HepG2 (cell line): Measurements from ENCODE around the gene RAB3A. TPM values are rescaled to one million over a fixed set of nuclear protein-coding genes. Genes with fewer than 3 reads are reported as not detected.

Source experiments
- ARNT ChIP-seq: fragments of 450-650 bp; IDR thresholded peaks from 2 replicates; pipeline ENCODE4 v1.6.1; 2017
- HNRNPK ChIP-seq: fragments of 200-400 bp; formaldehyde crosslinking; IDR thresholded peaks from 2 replicates; pipeline ENCODE4 v1.6.1; 2018; ENCODE audit warnings: low read length, low read depth, moderate library complexity, mild to moderate bottlenecking; ENCODE audit not compliant: poor library complexity, severe bottlenecking
- HOXA3 ChIP-seq: sonication (generic); formaldehyde crosslinking; IDR thresholded peaks from 2 replicates; pipeline ENCODE4 v1.5.0; 2020; ENCODE audit warnings: missing genetic modification reagents
- IRF2 ChIP-seq: IDR thresholded peaks from 2 replicates; pipeline ENCODE4 v1.6.1; 2018; ENCODE audit warnings: missing genetic modification reagents, missing compliant biosample characterization
- MEIS1 ChIP-seq: sonication (generic); formaldehyde crosslinking; IDR thresholded peaks from 2 replicates; pipeline ENCODE4 v1.9.0; 2021; ENCODE audit warnings: mild to moderate bottlenecking, missing genetic modification reagents, moderate library complexity, borderline replicate concordance
- NR2C2 ChIP-seq: sonication (generic); formaldehyde crosslinking; IDR thresholded peaks from 2 replicates; pipeline ENCODE4 v1.4.0; 2020; ENCODE audit warnings: missing genetic modification reagents, mild to moderate bottlenecking, moderate library complexity, borderline replicate concordance
- PPARG ChIP-seq: conservative IDR thresholded peaks from 2 replicates; pipeline ENCODE4 v1.6.1; 2016; ENCODE audit warnings: missing biosample characterization, missing genetic modification reagents
- RBM39 ChIP-seq: fragments of 200-400 bp; formaldehyde crosslinking; IDR thresholded peaks from one replicate; pipeline ENCODE4 v1.6.1; 2018; ENCODE audit warnings: antibody characterized with exemption, mild to moderate bottlenecking, low read depth, low read length; ENCODE audit not compliant: poor library complexity, severe bottlenecking
- REPIN1 ChIP-seq: sonication (generic); formaldehyde crosslinking; IDR thresholded peaks from 2 replicates; pipeline ENCODE4 v1.8.0; 2022; ENCODE audit warnings: missing genetic modification reagents, low read depth, mild to moderate bottlenecking, borderline replicate concordance
- SNRNP70 ChIP-seq: fragments of 200-400 bp; formaldehyde crosslinking; IDR thresholded peaks from 2 replicates; pipeline ENCODE4 v1.6.1; 2017; ENCODE audit warnings: mild to moderate bottlenecking, low read depth, low read length, moderate library complexity
- SP5 ChIP-seq: IDR thresholded peaks from 2 replicates; pipeline ENCODE4 v1.6.1; 2016; ENCODE audit warnings: low read depth, borderline replicate concordance
- SUZ12 ChIP-seq: fragments of 150-350 bp; IDR thresholded peaks from 2 replicates; pipeline ENCODE4 v1.6.1; 2014; ENCODE audit warnings: low read depth, low read length
- YY1 ChIP-seq: IDR thresholded peaks from 2 replicates; pipeline ENCODE4 v1.6.1; 2011; ENCODE audit warnings: low read length, low read depth, moderate library complexity, mild to moderate bottlenecking; ENCODE audit not compliant: insufficient read depth, insufficient replicate concordance
- ZBTB38 ChIP-seq: sonication (generic); formaldehyde crosslinking; IDR thresholded peaks from 2 replicates; pipeline ENCODE4 v1.5.1; 2020; ENCODE audit warnings: mild to moderate bottlenecking, missing genetic modification reagents
- ZFP62 ChIP-seq: sonication (generic); formaldehyde crosslinking; IDR thresholded peaks from 2 replicates; pipeline ENCODE4 v1.4.0; 2020; ENCODE audit warnings: missing genetic modification reagents
- ZFY ChIP-seq: sonication (generic); formaldehyde crosslinking; IDR thresholded peaks from 2 replicates; pipeline ENCODE4 v1.4.0; 2020; ENCODE audit warnings: missing genetic modification reagents
- ZNF331 ChIP-seq: sonication (generic); formaldehyde crosslinking; IDR thresholded peaks from 2 replicates; pipeline ENCODE4 v1.4.0; 2020; ENCODE audit warnings: missing genetic modification reagents
- ZNF431 ChIP-seq: sonication (generic); formaldehyde crosslinking; IDR thresholded peaks from 2 replicates; pipeline ENCODE4 v1.9.0; 2022; ENCODE audit warnings: missing genetic modification reagents, low read depth, mild to moderate bottlenecking, borderline replicate concordance
- ZNF616 ChIP-seq: sonication (generic); formaldehyde crosslinking; IDR thresholded peaks from 2 replicates; pipeline ENCODE4 v1.5.0; 2020; ENCODE audit warnings: low read depth, mild to moderate bottlenecking, missing genetic modification reagents
- ZSCAN20 ChIP-seq: sonication (generic); formaldehyde crosslinking; IDR thresholded peaks from 2 replicates; pipeline ENCODE4 v1.4.0; 2020; ENCODE audit warnings: missing genetic modification reagents, mild to moderate bottlenecking, borderline replicate concordance
- ZSCAN29 ChIP-seq: sonication (generic); formaldehyde crosslinking; conservative IDR thresholded peaks from 2 replicates; pipeline ENCODE4 v1.4.0; 2020; ENCODE audit warnings: mild to moderate bottlenecking, missing genetic modification reagents
- polyA plus RNA-seq, 8 experiments: library from polyadenylated mRNA; depleted of rRNA in 3 of 8; stranded (reverse) in 7 of 8; unstranded in 1 of 8; fragments of >200 nt; fragmentation: Illumina TruSeq in 4 of 8; extraction: Trizol in 4 of 8; gene quantifications; 2 replicates each; pipeline versions ENCODE4 v1.2.1 to v1.2.3, GENCODE V29; 2011 to 2016; ENCODE audit warnings: low read depth in 4 of 8, missing spikeins in 1 of 8, mixed read lengths in 1 of 8; ENCODE audit not compliant: insufficient read depth in 1 of 8
- total RNA-seq, 5 experiments: library from RNA; depleted of rRNA; stranded (reverse); fragments of >200 nt; fragmentation: Illumina TruSeq; extraction: Trizol; gene quantifications; 2 replicates each; pipeline ENCODE4 v1.2.3, GENCODE V29; 2016; ENCODE audit warnings: low read depth in 1 of 5
- TF ChIP-seq, protein P1 (sequence below): sonication (generic); formaldehyde crosslinking; IDR thresholded peaks from 2 replicates; pipeline ENCODE4 v1.4.0; 2020; ENCODE audit warnings: missing genetic modification reagents
- TF ChIP-seq, protein P2 (sequence below): sonication (generic); formaldehyde crosslinking; IDR thresholded peaks from 2 replicates; pipeline ENCODE4 v1.5.0; 2020; ENCODE audit warnings: mild to moderate bottlenecking, missing genetic modification reagents
- TF ChIP-seq, protein P3 (sequence below): sonication (generic); formaldehyde crosslinking; IDR thresholded peaks from 2 replicates; pipeline ENCODE4 v1.8.0; 2022; ENCODE audit warnings: missing genetic modification reagents, mild to moderate bottlenecking, borderline replicate concordance
- TF ChIP-seq, protein P4 (sequence below): sonication (generic); formaldehyde crosslinking; IDR thresholded peaks from 2 replicates; pipeline ENCODE4 v1.4.0; 2020; ENCODE audit warnings: missing genetic modification reagents

The RAB3A gene
- total and polyA plus RNA-seq, 2 of the 13 experiments (the other 11 are each of a cell fraction or from before 2014, with no cell fraction given) = 0.58 to 0.98 TPM

DNA sequence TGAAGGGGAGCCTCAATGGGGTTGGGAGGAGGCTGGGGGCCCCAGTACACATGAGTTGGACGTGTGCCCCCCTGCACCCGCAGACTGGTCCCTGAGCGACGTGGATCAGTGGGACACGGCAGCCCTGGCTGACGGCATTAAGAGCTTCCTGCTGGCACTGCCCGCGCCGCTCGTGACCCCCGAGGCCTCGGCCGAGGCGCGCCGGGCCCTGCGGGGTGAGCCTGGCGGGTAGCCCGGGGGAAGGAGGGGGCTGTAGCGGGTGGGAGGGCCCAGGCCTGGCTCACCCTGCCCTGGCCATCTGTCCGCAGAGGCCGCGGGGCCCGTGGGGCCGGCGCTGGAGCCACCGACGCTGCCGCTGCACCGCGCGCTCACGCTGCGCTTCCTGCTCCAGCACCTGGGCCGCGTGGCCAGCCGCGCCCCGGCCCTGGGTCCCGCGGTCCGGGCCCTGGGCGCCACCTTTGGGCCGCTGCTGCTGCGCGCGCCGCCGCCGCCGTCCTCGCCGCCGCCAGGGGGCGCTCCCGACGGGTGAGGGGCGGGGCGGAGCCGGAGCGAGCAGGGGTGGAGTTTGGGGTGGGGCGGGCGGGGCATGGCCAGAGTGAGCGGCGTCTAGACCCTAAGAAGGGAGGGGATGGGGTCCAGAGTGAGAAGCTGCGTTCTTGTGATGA is 42.7 kb downstream of the RAB3A start (continued):
- TF ChIP-seq, protein P1, sequence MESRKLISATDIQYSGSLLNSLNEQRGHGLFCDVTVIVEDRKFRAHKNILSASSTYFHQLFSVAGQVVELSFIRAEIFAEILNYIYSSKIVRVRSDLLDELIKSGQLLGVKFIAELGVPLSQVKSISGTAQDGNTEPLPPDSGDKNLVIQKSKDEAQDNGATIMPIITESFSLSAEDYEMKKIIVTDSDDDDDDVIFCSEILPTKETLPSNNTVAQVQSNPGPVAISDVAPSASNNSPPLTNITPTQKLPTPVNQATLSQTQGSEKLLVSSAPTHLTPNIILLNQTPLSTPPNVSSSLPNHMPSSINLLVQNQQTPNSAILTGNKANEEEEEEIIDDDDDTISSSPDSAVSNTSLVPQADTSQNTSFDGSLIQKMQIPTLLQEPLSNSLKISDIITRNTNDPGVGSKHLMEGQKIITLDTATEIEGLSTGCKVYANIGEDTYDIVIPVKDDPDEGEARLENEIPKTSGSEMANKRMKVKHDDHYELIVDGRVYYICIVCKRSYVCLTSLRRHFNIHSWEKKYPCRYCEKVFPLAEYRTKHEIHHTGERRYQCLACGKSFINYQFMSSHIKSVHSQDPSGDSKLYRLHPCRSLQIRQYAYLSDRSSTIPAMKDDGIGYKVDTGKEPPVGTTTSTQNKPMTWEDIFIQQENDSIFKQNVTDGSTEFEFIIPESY (CRISPR knock-in tag) = peak; percentile 87
- TF ChIP-seq, protein P2, sequence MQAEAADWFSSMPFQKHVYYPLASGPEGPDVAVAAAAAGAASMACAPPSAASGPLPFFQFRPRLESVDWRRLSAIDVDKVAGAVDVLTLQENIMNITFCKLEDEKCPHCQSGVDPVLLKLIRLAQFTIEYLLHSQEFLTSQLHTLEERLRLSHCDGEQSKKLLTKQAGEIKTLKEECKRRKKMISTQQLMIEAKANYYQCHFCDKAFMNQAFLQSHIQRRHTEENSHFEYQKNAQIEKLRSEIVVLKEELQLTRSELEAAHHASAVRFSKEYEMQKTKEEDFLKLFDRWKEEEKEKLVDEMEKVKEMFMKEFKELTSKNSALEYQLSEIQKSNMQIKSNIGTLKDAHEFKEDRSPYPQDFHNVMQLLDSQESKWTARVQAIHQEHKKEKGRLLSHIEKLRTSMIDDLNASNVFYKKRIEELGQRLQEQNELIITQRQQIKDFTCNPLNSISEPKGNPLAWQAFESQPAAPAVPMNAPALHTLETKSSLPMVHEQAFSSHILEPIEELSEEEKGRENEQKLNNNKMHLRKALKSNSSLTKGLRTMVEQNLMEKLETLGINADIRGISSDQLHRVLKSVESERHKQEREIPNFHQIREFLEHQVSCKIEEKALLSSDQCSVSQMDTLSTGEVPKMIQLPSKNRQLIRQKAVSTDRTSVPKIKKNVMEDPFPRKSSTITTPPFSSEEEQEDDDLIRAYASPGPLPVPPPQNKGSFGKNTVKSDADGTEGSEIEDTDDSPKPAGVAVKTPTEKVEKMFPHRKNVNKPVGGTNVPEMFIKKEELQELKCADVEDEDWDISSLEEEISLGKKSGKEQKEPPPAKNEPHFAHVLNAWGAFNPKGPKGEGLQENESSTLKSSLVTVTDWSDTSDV (CRISPR knock-in tag) = no peak
- no peak for TF ChIP-seq IRF2 (CRISPR knock-in tag)
- TF ChIP-seq YY1 = peak; percentile 63
- TF ChIP-seq SP5 (CRISPR knock-in tag) = peak; percentile 31; the same call in 1 of the 2 replicates
- no peak for TF ChIP-seq ZFP62 (CRISPR knock-in tag)
- no peak for TF ChIP-seq MEIS1 (CRISPR knock-in tag)
- TF ChIP-seq ZFY (CRISPR knock-in tag) = peak; percentile 50; the same call in 1 of the 2 replicates
- no peak for TF ChIP-seq ZNF616
- TF ChIP-seq RBM39 = no peak
- no peak for TF ChIP-seq ZNF431 (CRISPR knock-in tag)
- TF ChIP-seq, protein P3, sequence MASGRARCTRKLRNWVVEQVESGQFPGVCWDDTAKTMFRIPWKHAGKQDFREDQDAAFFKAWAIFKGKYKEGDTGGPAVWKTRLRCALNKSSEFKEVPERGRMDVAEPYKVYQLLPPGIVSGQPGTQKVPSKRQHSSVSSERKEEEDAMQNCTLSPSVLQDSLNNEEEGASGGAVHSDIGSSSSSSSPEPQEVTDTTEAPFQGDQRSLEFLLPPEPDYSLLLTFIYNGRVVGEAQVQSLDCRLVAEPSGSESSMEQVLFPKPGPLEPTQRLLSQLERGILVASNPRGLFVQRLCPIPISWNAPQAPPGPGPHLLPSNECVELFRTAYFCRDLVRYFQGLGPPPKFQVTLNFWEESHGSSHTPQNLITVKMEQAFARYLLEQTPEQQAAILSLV (CRISPR knock-in tag) = no peak
- no peak for TF ChIP-seq ARNT
- TF ChIP-seq ZSCAN29 (CRISPR knock-in tag) = no peak
- no peak for TF ChIP-seq ZNF331 (CRISPR knock-in tag)
- TF ChIP-seq HNRNPK = peak; percentile 31
- no peak for TF ChIP-seq NR2C2 (CRISPR knock-in tag)
- TF ChIP-seq ZBTB38 (CRISPR knock-in tag) = peak; percentile 70; the same call in 1 of the 2 replicates
- TF ChIP-seq, protein P4, sequence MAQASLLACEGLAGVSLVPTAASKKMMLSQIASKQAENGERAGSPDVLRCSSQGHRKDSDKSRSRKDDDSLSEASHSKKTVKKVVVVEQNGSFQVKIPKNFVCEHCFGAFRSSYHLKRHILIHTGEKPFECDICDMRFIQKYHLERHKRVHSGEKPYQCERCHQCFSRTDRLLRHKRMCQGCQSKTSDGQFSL (CRISPR knock-in tag) = no peak
- TF ChIP-seq SNRNP70 = no peak
- no peak for TF ChIP-seq ZSCAN20 (CRISPR knock-in tag)
- TF ChIP-seq REPIN1 = no peak
- no peak for TF ChIP-seq PPARG
- peak; percentile 43; the same call in 1 of the 2 replicates for TF ChIP-seq HOXA3 (CRISPR knock-in tag)
- TF ChIP-seq SUZ12 = no peak
